ENCODE results near the gene MRPS18A.

The MRPS18A gene

DNA sequence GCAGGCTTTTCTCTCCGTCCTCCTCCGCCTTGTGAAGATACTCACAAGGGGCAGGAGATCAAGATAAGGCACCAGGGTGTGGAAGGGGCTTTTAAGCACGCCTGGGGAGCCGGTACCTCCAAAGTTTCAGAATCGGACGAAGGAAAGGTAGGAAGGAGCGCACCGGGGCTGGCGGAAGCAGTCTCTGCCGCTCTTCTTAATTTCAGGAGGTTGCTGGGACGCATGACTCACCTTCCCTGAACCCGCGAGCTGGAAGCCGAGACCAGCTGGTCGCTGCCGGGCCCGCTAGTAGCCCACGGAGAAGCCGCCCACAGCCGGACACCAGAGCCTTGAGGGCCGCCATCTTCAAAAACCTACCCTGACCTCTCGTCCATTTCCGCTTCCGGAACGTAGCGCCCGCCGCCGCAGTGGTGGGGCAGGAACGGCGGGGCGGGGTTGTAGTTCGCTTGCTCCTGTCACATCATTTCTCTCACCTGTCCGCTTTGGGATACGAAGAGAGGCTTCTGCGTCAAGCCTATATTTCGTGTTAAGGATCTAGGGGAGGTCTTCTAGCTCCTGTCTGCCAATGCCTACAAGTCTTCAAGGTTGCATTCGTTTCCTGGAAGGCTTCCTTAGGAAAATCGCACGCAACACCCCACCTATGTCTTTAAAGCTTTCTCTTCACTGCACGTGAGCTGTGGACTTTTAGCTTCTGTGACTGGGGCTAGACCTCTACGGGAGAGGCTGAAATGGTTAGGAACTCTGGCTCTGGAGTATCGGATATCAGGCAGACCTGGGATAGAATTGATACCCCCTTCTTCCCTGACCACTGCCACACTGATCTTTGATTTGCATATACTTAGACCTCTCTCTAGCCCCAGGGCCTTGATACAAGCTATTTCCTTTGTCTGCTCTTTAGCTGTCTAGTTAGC, at the start of gene MRPS18A:
Gene MRPS18A (minus strand): TSS at position 355 of the 911 bp plus-strand sequence. CDS start 12 bp downstream, at position 343.
- DNase-seq: peak in 54 of 56 donors; percentile 16 to 91 (median 77)

DNA sequence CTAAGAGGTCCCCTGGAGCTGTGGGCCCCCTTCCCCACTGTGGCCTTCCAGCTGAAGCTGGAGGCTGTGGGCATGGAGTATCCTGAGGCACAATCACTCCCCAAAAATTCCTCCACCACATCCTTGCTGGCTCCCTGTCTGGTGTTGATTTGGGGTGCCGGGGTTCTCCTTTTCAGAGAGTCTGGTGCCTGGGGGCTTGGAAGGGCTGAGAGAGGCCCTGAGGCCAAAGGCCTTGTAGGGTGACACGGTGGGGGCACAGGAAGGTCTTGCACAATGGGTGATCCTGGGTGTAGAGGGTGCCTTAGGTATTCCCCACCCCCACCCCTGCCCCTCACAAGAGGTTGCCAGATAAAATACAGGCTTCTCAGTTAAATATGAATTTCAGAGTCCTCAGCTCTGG, 49.3 kb upstream of the MRPS18A start:
- DNase-seq: no peak

DNA sequence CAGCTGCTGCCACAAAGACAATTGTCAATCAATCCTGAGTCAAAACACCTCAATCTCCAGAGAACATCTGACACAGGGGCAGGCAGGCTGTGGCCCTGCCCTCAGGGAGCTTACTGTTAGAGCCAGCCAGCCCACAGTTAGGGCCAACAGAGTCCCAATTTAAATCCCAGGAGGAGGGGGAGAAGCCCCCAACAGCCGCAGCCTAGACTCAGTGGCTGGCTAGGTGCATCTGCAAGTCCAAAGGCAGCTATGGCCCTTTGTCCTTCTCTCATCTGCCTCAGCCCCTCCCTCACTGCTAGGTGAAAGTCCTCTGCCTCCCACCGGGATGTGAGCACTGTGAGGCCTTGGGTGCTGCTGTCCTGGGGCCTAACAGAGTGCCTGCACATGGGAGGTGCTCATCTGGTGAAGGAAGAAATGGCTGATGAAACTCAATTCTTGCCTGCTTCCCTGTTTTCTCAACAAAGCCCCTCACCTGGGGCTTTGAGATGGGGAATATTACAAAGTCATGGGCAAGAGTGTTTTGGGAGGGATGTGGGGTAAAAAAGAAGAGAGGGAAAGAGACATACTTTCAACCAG, 48.7 kb upstream of the MRPS18A start:
- DNase-seq: no peak

DNA sequence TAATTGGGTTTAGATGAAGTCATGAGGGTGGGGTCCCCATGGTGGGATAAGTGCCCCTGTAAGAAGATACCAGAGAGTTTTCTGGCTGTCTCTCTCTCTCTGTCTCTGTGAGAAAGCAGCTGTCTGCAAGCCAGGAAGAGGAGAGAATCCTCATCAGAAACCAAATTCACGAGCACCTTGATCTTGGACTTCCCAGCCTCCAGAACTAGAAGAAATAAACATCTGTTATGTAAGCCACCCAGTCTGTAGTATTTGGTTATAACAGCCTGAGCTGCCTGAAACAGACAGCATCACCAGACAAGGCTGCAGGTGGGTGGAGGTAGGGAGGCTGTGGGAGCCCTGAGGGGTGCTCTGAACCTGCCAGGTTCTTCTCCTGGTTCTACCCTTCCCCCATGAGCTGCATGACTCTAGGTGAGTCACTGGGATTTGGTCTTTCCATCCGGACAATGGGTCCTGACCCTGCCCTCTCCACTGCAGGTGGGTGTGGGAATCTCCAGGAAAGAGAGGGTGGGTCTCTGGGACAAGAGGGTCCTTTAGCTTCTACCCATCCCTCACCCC, 48.1 kb upstream of the MRPS18A start:
- DNase-seq: no peak

DNA sequence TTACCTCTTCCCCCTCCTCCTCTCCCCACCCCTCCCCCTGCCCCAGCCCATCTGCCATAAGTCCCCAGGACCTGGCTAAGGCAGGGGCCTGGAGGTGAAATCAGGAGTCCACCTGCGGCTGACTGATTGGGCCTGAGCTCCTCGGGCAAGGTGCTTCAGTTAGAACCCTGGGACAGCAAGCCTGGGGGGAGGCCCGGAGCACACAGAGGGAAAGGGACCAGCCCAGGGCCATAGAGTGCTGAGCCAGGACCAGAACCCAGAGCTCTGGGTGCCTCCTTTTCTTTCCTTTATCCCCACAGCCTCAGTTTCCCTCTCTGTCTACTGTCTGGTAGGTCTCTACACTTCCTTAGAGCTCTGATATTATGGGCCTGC, 46.7 kb upstream of the MRPS18A start:
- no peak for DNase-seq

DNA sequence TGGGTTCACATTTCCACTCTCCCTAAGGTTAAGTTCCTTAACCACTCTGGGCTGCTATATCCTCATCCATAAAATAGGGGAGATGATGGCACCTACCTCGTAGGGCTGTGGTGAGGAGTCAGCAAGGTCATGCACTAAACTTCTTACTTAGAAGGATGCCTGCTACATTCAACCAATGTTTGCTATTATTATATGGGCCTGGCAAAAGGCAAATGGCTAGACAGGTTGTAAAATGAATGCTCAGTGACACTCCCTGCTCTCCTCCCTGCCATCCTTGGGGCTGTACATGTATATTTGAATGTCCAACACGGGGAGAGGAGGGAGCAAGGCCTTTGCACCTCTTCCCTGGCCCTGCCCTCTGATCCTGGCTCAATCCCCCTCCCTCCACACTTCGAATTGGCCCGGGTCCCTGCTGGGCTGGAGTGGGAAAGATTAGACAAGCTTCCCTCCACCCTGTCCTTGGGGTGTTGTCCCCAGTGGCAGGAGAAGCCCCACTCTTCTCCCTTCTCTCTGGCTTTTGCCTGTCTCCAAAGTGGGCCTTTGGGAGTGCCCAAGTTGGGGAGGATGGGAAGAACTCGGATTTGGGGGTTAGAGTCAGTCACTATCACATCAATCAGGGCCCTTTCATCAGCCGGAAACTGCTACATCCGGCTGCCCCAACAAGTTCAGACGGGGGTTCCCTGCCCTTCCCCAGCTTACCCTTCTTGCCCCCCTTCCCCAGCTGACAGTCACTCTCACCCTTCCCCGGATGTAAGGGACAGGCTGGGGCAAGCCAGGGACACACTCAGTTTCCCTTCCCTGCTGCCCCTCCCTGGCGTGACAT, 46.1 kb upstream of the MRPS18A start:
- DNase-seq: no peak

DNA sequence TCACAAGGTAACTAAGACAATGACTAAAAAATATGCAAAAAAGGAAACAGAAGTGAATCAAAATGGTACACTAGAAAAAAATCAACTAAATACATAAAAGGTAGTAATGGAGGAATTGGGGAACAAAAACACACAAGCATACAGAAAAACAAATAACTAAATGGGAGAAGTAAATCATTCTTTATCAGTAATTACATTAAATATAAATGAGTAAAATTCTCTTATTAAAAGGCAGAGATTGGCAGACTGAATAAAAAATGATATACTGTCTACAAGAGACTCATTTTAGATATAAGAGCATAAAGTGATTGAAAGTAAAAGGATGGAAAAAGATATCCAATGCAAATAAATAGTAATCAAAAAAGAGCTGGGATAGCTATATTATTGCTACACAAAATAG, 43.0 kb upstream of the MRPS18A start:
- no peak for DNase-seq

DNA sequence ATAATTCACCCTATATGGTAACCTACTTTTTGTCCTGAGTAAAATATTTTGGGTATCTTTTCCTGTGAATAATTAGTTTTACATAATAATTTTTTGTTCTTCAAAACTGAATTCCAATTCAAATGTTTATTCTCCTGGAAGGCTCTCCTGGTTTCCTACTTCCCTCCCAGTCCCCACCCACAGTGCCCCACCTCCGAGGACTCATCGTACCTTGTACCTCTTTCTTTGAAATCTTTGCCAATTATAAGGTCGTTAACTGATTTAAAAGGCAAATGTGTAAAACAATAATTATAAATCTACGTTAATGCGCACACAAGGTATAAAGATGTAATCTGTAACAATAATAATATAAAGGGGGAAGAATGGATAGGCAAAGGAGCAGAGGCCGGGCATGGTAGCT, 41.9 kb upstream of the MRPS18A start:
- DNase-seq: no peak

DNA sequence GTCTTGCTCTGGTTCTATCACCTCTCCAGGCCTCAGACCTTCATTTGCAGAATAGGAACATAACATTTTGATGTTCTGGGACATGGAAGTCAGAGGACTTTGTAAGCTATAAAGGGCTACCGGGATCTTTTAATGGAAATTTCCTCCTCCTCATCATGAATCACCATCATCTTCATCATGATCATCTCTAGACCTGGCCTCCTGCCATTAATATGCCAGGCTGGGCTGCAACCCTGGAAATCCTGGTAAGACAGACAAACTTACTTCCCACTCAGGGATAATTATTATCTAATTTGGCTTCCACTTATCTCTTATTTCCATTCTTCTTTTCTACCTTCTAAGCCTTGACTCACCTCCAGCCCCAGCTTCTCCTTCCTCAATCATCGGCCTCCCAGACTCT, 41.0 kb upstream of the MRPS18A start:
- DNase-seq: no peak

DNA sequence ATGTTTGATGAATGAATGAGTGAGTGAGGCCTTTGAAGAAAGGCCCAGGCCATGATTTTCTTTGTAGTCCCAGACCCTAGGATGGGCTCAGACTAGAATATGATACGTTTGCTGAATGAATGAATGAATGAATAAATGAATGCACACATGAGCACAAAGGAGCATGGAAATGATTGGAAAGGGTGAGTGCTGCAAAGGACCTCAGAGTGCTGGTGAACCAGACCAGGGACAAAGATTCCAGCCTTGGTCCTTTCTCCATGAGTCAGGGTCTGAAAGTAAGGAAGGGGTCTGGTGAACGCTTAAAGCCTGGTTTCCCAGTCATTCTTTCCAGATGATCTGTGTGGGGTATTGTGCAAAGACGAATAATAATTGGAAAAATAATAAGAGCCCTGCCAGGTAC, 40.0 kb upstream of the MRPS18A start:
- no peak for DNase-seq

DNA sequence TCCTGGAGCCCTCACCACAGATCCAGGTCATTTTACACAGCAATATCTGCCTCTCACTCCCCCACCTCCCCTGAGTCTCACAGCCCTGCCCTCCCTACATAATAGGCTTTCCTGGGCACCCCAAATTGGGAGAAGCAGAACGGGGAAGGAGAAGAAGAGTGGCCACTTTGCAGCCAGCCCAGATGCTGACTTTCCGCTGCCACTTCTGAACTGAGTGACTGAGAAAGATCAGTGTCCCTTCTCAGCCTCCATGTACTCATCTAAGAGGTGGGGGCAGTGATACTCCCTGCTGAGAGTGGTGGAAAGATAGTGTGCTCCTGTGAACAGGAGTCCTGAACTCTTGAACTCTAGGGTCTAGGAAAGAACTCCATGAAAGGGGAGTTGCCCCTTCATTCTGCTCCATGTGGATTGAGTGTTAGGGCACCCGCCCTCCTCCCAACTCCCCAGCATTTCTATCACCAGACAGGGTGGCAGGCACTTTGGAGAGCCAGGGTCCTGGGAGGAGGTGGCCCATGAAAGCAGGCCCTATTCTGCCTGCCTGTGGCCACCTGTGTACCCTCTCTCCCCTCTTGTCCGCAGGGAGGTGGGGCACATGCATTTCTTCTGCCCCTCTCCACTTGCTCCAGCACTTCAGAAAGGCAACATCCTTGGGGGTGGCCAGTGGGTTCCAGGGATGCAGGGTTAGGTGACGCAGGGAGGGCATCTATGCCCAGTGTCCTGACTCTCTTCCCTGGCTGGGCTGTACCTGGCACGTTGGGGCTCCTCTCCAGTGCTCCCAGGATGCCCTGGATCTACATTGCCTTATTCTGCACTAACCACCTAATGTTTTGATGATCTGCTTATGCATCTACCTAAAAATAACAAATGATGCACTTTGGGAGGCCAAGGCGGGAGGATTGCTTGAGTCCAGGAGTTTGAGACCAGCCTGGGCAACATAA, 38.3 kb upstream of the MRPS18A start:
- no peak for DNase-seq

DNA sequence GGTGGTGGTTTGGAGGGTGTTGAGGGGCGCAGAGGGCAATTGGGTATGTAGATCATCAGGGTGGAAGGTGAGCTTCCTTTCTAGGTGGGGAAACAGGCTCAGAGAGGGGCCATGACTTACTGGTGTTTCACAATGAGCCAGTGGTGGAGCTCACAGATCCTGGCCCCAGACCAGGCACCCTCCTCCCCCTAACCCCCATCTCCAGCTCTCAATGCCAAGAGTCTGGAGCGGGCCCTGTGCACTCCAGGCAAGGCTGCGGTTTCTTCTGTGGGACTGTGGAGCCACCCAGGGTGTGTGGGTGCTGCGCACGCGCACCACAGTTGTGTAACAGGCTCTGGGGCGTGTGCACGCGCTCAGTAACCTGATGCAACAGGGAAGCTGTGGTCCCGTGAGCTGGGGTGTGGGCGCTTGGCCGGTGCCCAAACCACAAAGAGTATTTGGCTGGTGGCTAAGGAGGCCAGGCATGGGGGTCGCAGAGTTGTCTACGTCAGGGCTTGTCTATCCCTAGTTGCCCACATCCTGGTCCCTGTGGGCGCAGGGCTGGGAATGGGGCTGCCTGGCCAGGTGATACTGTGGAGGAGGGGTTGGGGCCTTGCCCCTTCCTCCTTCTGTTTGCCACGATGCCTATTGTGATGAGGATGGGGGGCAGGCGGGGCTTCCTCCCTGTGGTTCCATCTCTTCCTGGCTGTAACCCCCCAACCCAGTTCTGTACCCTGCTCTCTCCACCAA, 37.5 kb upstream of the MRPS18A start:
- no peak for DNase-seq

DNA sequence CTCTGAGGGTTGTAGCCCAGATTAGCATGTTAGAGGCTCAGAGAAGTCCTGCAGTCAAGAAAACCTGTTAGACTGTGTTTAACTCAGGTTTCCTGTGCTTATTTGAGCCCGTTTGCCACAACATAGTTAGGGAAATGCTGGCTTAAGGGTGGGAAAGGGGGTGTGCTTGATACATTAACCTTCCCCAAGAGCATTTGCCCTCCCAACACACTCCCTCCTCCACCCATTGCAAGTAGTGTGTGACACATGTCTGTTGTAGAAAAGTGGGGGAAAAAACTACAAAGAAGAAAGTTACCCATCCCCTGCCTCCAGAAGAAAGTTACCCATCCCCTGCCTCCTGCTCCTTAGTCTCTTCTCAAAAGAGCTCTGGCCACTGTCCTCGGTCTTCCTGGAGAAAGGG, 36.8 kb upstream of the MRPS18A start:
- DNase-seq: no peak

DNA sequence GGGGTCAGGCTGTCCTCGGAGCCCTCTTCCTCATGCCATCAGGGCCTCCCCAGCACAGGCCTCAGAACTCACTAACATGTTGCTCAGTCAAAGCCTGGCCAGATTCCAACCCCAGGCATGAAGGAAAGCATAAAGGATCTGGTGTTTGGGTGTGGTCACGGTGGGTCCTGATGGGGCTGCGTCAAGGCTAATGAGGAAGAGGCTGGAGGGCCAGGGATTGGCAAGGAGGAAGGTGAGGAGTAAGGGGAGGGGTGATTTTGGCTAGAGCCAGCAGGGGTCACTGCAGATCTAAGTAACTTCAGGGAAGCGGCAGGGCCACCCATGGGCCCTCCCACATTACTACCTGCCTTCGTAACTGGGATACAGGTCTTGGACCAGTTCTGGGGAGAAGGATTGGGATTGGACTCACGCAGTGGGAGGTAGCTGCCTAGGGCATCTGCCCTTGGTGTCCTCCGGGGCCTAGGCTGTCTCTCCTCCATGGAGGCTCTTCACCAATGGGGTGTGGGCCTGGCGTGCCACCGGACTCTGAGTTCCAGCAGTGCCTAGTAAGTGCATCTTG, 36.2 kb upstream of the MRPS18A start:
- DNase-seq: peak in 9 of 56 donors; percentile 1 to 24 (median 5)

DNA sequence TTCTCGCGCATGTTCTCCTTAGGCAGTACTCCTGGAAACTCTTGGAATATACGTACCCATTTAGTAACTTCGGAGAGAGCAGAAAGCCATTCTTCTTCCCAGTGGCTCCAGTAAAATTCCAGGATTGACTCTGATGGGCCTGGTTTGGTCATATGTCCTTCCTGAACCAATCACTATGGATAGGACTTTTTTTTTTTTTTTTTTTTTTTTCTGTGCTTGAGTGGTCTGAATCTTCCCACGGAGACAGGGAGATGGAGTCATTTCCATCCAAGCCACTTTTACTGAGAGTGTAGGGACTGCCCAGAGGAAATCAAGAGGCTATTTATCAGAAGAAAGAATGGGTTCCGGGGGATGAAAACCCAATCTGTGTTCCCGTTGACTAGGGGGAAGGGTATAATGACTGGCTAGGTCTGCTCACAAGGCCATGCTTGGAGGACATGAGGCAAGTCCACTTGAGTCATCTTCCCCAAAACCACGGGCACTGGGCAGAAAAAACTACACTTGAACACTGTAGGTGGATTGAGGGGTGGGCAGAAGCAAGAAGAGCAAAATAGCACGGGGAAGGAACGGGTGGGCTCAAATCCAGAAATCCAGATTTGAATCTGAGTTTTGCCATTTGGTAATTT, 35.4 kb upstream of the MRPS18A start:
- no peak for DNase-seq

DNA sequence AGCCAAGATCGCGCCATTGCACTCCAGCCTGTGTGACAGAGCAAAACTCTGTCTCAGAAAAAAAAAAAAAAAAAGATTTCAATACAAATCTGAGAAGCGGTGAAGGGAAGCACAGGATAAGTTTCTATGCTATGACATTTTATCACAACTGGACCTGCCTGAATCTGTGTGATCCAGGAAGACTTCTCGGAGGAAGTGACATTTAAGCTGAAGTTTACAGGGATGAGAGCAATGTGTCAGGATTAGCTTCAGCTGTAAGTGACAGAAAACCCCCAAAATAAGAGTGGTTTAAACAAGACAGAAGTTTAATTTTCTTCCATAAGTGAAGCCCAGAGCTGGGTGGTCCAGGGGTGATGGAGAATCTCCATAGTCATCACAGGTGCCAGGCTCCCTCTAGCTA, 33.4 kb upstream of the MRPS18A start:
- DNase-seq: no peak

DNA sequence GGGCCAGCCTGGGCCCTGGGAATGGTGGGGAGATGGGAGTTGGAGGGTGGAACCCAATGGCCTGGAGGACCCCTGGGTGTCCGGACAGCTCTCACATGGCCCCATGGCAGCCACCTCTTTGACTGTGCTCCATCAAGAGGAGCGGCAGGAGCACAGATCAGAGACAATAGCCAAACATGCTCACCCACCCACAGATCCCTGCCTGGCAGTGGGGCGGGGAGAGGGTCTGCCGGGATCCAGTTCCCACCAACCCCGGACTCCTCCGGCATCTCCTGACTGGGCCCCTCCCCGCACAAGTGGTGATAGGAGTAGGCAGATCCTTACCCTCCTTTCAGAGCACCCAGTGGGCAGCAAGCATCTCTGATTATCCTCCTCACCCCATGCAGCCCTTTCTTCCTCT, 31.9 kb upstream of the MRPS18A start:
- no peak for DNase-seq

DNA sequence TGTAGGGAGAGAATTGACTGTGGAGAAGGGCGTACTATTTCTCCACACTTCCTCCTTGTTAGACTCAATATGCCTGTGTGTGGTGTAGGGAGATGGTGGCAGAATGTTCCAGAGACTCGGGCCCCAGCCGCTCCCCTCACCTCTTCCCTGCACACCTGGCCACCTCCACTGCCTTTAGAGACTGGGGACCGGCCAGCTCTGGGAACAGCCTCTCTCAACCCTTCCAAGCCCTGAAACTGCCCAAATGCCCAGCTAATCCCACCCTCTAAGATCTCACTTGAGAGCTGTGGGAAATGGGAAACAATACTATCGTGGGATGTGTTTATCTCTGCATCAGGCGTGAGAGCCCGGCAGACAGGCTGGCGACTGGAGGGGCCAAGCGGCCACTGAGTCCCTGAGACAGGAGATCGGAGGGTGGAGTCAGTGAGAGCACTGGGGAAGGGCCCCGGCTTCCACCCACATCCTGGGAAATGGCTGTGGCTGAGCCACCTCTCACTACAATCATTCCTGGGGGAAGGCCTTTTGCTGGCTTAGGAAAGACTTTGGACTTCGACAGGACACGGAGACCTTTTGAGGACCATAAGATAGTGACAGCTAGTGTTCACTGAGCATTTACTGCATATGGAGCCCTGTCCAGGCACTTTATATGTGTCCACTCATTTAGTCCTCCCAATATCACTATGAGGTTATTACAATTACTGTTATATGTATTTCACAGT, 31.0 kb upstream of the MRPS18A start:
- no peak for DNase-seq

All from nucleus accumbens (tissue), 56 donors.